Endothelial cell of hepatic sinusoid (primary cell): Measurements from ENCODE around the gene TBCK.
"Not testable (repeated sequence)": the region's sequence is repeated elsewhere in the genome, so short reads cannot be mapped to it uniquely, and the experiment has no call there.

Source experiments
- in situ Hi-C: cut with HindIII; loops from 2 replicates; pipeline ENCODE4 v1.10.0; 2017; ENCODE audit warnings: low sequenced_read_pairs

Gene TBCK

DNA sequence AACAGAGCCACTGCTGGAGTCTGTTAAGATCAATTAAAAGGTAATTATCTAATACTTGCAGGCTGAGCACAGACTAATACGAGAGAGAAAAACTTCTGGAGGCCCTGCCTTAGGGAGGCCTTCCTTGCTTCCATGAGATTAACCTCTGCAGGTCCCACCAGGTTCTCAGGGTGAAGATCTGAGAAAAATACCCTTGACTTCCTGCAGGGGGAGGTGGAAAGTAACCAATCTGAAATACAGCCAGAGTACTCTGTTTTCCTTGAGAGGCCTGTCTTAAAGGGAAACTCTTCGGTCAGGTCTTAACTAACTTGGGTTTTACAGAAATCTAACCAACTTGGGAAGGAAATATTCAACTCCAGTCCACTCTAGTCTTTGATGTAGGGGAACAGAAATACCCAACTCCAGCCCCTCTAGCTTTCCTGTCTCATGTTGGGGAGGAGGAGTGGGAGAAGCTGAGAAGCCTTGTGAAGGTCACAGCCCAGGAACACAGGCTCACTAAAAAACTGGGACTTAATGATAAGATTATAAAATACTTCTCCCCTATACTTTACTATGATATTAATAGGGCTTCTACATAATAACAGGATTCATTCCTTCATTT, 77.1 kb downstream of the TBCK start:
- in situ Hi-C loops = no loop called here

DNA sequence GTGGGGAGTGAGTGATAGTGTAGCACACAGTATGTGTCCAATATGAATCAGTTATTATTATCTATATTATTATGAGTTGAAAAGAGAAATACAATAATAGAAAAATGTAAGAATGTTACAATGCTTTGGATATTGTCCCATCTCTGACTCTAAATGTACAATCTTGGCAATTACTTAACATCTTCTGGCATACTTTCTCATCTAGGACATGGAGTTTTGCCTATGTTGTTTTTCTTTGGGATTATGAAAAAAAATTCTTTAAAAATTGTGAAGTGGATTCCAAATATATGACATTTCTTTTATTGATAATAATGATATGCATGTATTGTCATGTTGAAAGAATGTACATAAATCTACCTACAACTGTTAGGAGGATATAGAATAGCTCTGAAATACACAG, 84.1 kb downstream of the TBCK start:
- in situ Hi-C loops = no loop called here

DNA sequence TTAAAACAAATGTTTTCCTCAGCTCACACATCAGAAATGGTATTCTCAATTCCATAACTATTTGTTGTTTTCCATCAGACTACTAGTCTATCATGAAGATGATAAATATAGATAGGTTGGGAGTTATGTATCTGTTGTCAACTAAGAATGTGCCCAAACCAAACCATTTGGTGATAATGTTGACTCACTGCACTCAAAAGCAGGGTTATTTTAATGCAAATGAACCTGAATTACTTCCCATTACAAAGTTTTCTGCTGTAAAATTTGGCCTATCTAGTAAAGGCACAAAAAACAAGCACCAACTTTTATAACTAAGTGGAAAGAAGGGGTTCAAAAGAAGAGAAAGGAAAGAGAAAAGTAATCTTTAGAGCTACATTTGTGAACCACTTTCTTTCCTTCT, 93.5 kb downstream of the TBCK start:
- in situ Hi-C loops = no loop called here

DNA sequence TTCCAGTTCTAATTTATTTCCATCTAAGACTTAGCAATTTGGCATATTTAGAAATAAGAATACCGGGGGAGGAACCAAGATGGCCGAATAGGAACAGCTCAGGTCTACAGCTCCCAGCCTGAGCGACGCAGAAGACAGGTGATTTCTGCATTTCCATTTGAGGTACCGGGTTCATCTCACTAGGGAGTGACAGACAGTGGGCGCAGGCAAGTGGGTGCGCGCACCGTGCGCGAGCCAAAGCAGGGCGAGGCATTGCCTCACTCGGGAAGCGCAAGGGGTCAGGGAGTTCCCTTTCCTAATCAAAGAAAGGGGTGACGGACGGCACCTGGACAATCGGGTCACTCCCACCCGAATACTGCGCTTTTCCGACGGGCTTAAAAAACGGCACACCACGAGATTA, 102.7 kb downstream of the TBCK start:
- in situ Hi-C loops = not testable (repeated sequence)

DNA sequence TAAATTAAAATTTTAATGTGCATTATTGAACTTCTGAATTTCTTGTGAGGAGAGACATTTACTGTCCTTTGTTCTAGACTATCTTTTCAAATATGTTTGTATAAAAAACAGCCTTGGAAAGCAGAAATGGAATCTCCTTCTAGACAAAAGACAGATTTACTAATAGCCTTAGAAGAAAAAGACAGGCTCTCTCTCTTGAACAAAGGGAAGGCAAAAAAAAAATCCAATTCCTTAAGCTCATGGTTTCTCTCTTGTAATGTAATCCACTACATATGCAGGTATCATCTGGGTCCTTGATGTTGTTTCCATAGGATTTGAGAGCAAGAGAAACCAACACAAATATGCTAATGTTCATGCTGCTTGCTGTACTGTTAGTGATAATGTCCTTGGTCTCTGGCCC, 106.0 kb downstream of the TBCK start:
- in situ Hi-C loops = no loop called here

DNA sequence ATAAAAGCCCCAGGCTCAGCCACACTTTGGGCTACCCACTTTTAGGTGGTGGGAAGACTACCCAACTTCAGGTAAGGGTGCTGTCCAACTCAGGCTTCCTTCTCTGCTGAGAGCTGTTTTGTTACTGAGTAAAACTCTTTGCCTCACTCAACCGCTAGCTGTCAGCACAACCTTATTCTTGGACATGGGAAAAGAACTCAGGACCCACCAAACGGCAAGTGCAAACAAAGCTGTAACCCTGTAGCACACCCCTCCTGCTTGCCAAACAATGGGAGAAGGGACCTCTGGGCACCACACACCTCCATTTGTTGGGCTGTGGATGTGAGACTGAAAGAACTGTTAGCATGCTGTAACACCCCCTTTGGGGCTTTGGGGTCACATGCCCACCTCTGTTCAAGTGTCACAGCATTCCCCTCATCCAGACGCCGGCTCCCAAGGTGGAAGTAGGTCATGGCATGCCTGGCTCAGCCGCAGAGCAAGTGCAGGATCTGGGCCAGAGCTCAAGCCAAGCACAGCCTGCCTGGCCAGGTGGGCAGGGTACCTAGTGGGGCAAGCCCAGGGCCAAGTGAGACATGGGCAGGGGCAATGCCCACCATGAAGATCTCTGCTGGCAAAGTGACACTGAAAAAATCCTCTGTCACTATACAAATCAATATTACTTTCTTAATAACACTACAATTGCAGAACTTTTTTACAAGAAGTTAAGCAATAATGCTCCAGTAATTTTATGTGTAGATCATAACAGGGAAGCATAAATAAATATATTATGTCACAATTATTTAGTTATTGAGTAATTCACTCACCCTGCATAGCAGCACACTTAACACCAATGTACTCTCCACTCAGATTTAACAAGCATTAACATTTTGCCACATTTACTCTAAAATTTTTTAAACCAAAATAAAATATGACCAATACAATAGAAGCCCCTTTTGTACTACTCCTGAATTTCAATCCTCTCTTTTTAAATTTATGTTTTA, 107.2 kb downstream of the TBCK start:
- in situ Hi-C loops = no loop called here

DNA sequence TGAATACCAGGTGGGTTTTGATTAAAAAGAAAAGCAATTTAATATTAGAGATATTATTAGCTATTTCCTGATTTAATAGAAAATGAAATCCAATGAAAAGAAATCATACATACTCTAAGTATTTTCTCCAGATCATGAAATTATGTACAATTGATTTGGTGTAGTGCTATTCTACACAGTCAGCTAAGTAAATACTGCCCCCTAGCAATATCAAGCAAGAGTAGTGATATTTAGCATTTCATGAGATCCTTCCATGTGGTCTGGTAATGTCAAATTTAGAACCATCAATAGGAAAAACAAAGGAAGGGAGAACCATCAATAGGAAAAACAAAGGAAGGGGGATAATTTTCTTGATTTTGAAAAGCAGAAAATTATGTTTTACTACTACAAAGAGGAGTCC, 114.6 kb downstream of the TBCK start:
- in situ Hi-C loops = no loop called here

DNA sequence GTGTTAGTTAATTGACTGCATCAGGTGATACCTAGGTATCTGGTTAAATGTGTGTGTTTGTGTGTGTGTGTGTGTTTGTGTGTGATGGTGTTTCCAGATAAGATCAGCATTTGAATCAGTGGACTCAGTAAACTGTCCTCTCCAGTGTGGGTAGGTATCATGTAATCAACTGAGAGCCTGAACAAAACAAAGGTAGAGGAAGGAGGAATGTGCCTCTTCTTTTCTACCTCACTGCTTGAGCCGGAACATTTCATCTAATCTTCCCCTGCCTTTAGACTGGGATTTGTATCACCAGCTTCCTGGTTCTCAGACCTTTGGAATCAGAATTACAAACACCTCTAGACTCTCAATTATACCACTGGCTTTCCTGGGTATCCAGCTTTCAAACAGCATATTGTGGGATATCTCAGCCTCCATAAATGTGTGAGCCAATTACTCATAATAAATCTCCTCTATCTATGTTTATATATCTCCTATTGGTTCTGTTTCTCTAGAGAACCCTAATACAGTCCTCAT, 120.5 kb downstream of the TBCK start:
- in situ Hi-C loops = no loop called here

DNA sequence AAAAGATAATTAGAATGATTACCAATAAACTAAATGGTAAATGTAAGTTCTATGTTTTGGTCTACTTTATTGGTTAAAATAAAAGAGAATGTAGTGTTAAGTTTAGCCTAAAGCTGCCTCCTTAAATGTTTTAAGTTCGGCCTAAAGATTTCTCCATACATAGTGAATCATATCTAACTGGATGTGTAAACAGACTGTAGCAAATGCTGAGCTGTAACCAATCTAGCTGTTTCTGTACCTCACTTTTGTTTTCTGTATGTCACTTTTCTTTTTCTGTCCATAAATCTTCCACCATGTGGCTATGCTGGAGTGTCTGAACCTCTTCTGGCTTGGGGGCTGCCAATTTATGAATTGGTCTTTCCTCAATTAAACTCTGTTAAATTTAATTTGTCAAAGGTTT, 121.2 kb downstream of the TBCK start:
- in situ Hi-C loops = no loop called here

DNA sequence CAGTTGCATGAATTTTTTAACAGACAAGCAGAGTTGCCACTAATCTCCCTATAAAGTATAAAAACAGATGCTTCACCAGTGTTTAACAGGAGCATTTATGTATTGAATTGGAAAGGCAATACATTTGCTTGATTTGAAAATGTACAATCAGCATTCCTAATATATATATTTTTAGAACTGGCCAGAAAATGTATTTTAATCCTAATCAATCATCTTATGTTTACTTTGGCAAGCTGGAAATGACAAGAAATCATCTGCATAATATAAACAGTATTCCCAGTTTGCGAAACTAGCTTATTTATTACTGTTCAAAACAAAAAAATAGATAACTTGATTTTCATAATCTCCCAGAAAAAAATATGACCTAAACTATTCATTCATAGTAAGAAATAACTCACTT, 123.9 kb downstream of the TBCK start:
- in situ Hi-C loops = no loop called here

DNA sequence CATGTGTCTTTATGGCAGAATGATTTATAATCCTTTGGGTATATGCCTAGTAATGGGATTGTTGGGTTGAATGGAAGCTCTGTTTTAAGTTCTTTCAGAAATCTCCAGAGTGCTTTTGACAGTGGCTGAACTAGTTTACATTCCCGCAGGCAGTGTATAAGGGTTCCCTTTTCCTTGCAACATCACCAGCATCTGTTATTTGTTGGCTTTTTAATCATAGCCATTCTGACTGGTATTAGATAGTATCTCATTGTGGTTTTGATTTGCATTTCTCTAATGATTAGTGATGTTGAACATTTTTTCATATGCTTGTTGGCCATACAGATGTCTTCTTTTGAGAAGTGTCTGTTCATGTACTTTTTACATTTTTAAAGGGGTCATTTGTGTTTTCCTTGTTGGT, 129.8 kb downstream of the TBCK start:
- in situ Hi-C loops = no loop called here

DNA sequence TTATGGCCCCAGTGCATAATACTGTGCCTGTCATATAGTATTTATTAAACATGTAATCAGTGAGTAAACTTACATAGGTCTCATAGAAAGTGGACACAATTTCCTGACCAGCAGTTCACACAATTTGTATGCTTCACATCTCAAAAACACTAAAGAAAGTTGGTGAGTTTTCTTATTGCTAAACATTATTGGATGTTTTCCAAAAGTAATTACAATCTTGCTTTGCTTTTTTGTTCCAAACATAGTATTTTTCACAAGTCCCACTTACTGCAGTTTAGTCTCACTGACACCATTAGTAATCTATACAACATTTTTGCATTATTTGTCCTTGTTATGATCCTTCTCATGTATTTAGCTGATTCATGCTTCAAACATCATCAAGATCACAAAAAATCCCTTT, 132.5 kb downstream of the TBCK start:
- in situ Hi-C loops = no loop called here

DNA sequence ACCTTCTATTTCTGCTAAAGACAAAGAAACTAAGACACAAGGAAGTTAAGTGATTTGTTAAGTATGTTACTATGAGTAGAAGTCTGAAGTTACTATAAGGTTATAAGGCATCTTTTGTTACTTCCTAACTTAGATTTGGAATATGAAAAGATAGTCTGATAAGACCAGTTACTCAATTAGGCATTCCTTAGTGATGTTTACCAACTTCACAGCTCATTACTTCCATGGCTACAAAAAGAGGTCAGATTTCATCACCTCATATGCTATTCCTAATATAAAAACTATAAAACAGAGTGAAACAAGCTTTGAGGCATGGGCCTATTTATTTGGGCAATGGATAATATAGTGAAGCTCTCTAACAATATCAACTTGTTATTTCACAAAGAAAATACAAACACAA, 143.1 kb downstream of the TBCK start:
- in situ Hi-C loops = no loop called here

DNA sequence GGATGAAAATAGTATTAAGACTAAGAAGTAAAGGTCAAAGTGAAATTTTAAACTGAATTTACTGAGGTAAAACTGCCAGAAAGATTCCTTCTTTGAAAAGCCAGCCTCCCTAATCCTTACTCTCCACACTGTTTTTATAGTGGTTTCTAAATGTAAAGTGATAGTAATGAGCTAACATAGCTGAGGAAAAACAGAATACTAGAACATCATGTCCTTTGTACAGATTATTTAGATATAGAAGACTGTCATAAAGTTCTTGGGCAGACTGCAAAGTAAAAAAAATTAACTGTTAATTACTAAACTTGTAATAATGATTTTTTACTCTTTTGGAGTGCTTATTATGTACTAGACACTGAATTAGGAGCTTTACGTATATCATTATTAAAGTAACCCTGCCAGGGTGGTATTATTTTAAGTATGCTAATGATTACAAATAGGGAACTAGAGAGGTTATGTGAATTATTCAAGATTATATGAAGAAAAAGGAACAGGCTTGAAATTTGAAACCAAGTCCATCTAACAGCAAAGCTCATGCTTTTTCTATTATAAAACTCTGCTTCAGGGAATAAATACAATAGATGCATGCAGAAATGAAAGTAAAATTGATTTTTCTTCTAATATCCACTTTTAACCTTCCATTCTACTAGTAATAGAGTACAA, 150.5 kb downstream of the TBCK start:
- in situ Hi-C loops = no loop called here

DNA sequence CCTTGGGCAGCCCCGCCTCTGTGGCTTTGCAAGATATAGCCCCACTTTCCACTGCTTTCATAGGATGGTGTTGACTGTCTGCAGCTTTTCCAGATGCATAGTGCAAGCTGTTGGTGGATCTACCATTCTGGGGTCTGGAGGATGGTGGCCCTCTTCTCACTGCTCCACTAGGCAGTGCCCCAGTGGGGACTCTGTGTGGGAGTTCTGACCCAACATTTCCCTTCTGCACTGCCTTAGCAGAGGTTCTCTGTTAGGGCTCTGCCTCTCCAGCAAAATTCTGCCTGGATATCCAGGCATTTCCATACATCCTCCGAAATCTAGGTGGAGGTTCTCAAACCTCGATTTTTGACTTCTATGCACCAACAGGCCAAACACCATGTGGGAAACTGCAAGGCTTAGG, 153.7 kb downstream of the TBCK start:
- in situ Hi-C loops = no loop called here

DNA sequence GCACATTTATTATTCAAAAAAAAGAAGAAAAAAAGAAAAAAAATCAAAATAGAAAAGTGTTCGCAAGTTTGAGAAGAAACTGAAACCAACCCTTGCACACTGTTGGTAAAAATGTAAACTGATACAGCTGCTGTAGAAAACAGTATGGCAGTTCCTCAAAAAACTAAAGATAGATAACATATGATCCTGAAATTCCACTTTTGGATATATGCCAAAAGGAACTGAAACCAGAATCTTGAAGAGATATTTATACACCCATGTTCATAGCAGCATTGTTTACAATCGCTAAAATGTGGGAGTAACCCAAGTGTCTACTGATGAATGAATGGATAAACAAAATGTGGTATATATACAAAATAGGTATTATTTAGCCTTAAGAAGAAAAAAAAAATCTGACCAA, 155.4 kb downstream of the TBCK start:
- in situ Hi-C loops = no loop called here

DNA sequence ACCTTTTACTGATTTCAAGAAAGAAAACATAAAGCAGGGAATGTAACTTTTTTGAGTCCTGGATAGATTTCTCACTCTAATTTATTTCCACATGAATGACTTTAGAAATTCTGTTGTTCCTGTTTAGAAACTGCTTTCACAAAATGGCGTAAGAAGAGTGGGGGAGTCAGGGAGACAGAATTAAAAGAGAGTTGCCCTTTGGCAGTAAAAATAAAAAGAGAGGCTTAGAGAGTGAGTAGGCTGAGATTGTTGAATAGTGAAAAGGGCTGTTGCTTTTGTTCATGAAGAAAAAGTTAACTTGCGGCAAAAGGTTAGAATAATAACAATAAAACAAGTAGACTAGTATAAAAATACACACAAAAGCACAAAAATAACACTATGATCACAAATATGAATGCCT, 166.1 kb downstream of the TBCK start:
- in situ Hi-C loops = no loop called here

DNA sequence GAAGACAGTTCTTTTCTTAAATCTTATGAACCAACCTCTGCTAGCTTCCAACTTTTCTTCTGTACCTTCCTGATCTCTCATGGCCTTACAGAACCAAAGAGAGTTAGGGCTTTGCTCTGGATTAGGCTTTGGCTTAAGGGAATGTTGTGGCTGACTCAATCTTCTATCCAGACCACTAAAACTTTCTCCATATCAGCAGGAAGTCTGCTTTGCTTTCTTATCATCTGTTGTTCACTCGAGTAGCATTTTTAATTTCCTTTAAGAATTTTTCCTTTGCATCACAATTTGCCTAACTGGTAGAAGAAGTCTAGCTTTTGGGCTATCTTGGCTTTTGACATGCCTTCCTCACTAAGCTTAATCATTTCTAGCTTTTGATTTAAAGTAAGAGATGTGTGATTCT, 167.0 kb downstream of the TBCK start:
- in situ Hi-C loops = no loop called here

DNA sequence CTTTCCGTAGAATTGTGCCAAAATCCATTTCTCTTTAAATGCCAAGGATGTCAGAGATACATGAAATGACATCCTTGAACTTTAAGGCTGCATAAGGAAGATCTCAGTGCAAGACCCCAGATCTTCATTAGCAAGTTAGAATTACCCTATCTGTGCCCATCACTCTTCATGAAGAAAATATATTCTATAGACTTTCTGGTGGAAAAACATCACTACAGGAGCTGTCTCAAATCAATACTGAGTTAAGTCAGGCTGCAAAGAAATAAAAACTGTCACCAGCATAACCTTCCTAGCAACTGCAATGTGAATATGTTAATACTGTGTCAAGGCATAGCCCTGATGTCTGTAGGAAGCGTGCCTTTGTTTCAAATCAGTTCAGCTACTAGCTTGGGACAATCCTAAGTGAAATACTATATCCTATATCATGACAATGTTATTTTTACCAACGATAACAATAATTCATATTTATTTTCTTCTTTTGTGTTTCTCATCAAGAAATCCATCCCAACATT, 173.3 kb downstream of the TBCK start:
- in situ Hi-C loops = no loop called here

DNA sequence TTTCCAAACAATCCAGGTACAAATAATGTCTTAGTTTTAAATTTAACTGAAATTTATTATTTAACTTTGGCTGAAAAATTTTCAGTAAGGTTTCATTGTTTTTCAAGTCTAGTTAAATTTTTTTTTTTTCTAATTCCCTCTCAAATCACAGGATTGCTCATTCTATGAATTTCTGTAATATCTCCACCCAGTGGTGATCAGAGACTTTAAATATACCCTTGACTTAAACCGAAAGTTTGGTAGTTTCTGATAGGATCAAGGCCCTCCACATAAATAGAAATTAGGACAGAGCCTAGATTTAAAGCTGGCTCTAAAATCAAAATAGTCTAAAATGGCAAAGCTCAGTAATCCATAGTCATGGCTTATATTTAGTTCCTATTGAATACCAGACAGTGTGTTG, 175.4 kb downstream of the TBCK start:
- in situ Hi-C loops = no loop called here

DNA sequence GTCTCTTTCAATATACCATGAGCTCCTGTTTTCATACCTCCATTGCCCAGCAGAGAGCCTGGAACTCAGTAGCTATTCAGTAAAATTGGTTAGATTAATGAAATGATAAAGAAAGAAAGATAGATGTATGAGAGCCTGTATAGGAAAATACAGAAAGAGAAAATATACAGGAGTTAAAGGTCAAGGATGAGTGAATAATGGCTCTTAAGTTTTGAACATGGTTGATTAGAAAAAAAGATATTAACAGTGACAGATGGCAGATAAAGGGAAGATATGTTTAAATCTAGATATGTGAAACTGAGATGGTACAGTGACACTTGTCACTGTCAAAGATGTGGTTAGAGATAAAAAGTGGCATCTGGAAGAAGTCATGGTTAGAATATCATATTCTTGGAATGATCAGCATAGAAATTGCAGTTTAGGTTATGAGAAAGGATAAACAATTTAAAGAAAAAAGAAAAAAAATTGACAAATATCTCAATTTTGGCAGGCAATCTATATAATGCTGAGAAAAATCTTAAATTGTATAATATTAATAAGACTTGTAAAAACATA, 179.2 kb downstream of the TBCK start:
- in situ Hi-C loops = no loop called here
